Osteoblast (primary cell): Measurements from ENCODE around the gene POU2F3. TPM values are rescaled to one million over a fixed set of nuclear protein-coding genes. Genes with fewer than 3 reads are reported as not detected.

Experiments
- DNase-seq: peaks from one replicate; pipeline ENCODE4 v3.0.0; 2011; ENCODE audit warnings: low spot score, mixed read lengths; ENCODE audit not compliant: insufficient read length; ENCODE audit errors: missing footprints
- H2AFZ ChIP-seq: 2 replicates; pipeline ENCODE4 v1.6.0; 2011; ENCODE audit warnings: mild to moderate bottlenecking, low read length
- H3K27ac ChIP-seq: 2 replicates; pipeline ENCODE4 v1.5.1; 2011; ENCODE audit warnings: mild to moderate bottlenecking, low read depth, low read length, moderate library complexity
- H3K27me3 ChIP-seq: 2 replicates; pipeline ENCODE4 v1.6.0; 2012; ENCODE audit warnings: mild to moderate bottlenecking, control low read depth, inconsistent platforms, low read length, moderate library complexity; ENCODE audit not compliant: insufficient read depth
- H3K36me3 ChIP-seq: 2 replicates; pipeline ENCODE4 v1.5.1; 2011; ENCODE audit warnings: mild to moderate bottlenecking, low read length, control low read depth, moderate library complexity; ENCODE audit not compliant: insufficient read depth
- H3K4me1 ChIP-seq: 2 replicates; pipeline ENCODE4 v1.5.1; 2011; ENCODE audit warnings: mild to moderate bottlenecking, low read length, control low read depth, moderate library complexity; ENCODE audit not compliant: insufficient read depth
- H3K4me2 ChIP-seq: 2 replicates; pipeline ENCODE4 v1.6.0; 2011; ENCODE audit warnings: mild to moderate bottlenecking, low read length; ENCODE audit not compliant: insufficient read depth
- H3K4me3 ChIP-seq: fragments of 200-600 bp; sonication (generic); 3 replicates; pipeline ENCODE4 v1.5.1; 2012; ENCODE audit warnings: mild to moderate bottlenecking, low read length, inconsistent platforms; ENCODE audit not compliant: insufficient read depth
- H3K79me2 ChIP-seq: 2 replicates; pipeline ENCODE4 v1.6.0; 2012; ENCODE audit warnings: mild to moderate bottlenecking, low read length, control low read depth, inconsistent platforms; ENCODE audit not compliant: insufficient read depth
- H3K9me3 ChIP-seq: 2 replicates; pipeline ENCODE4 v1.5.1; 2011; ENCODE audit warnings: low read depth, low read length, control low read depth
- H4K20me1 ChIP-seq: 2 replicates; pipeline ENCODE4 v1.6.0; 2012; ENCODE audit warnings: mild to moderate bottlenecking, low read length, control low read depth; ENCODE audit not compliant: insufficient read depth
- CTCF ChIP-seq: IDR thresholded peaks from 2 replicates; pipeline ENCODE4 v1.5.1; 2011; ENCODE audit warnings: mild to moderate bottlenecking, low read depth, low read length, moderate library complexity; ENCODE audit errors: extremely low read depth
- total RNA-seq: library from RNA; depleted of rRNA; stranded (reverse); fragments of >200 nt; gene quantifications from 2 replicates; pipeline ENCODE4 v1.2.3, GENCODE V29; 2012

POU2F3 gene
- total RNA-seq, 1 donor = under 0.01 TPM

- Histone ChIP-seq H2AFZ (no peak overlapping the region), H3K36me3 (no peaks in the 10 kb centered on the region), H3K79me2 (no peaks in the 10 kb centered on the region), H3K9me3 (no peaks in the 10 kb centered on the region), H3K27me3 (peaks cover 40% of the 10 kb centered on the region), H3K4me2 (no peak overlapping the region), H4K20me1 (no peaks in the 10 kb centered on the region), H3K27ac (no peak overlapping the region), H3K4me1 (no peaks in the 10 kb centered on the region), H3K4me3 (no peak overlapping the region)
- DNase-seq = no peak
- no peak for TF ChIP-seq CTCF
Measured at GRCh38 chr11:120288021-120288420, 48.1 kb downstream of the POU2F3 start.

GRCh38 chr11:120289426-120289825 is 49.5 kb downstream of the POU2F3 start:
- Histone ChIP-seq H3K4me1 (no peaks in the 10 kb centered on the region), H3K4me3 (no peak overlapping the region), H2AFZ (no peak overlapping the region), H4K20me1 (no peaks in the 10 kb centered on the region), H3K36me3 (no peaks in the 10 kb centered on the region), H3K9me3 (no peaks in the 10 kb centered on the region), H3K79me2 (no peaks in the 10 kb centered on the region), H3K27ac (no peak overlapping the region), H3K27me3 (peaks cover 50% of the 10 kb centered on the region), H3K4me2 (no peak overlapping the region)
- no peak for TF ChIP-seq CTCF
- DNase-seq = no peak

GRCh38 chr11:120290956-120291355 is 51.0 kb downstream of the POU2F3 start:
- no peaks in the 10 kb centered on the region for H3K36me3 ChIP-seq
- no peak overlapping the region for H3K4me3 ChIP-seq
- H3K27ac ChIP-seq = no peak overlapping the region
- DNase-seq = no peak
- H2AFZ ChIP-seq = no peak overlapping the region
- H3K9me3 ChIP-seq = no peaks in the 10 kb centered on the region
- no peaks in the 10 kb centered on the region for H3K4me1 ChIP-seq
- no peaks in the 10 kb centered on the region for H4K20me1 ChIP-seq
- no peaks in the 10 kb centered on the region for H3K79me2 ChIP-seq
- no peak overlapping the region for H3K4me2 ChIP-seq
- TF ChIP-seq CTCF = no peak
- H3K27me3 ChIP-seq = peaks cover 65% of the 10 kb centered on the region

- peaks cover 75% of the 10 kb centered on the region for H3K27me3 ChIP-seq
- no peaks in the 10 kb centered on the region for H3K9me3 ChIP-seq
- no peak overlapping the region for H3K27ac ChIP-seq
- H2AFZ ChIP-seq = no peak overlapping the region
- H3K36me3 ChIP-seq = no peaks in the 10 kb centered on the region
- no peak for DNase-seq
- no peaks in the 10 kb centered on the region for H4K20me1 ChIP-seq
- H3K4me2 ChIP-seq = no peak overlapping the region
- no peak overlapping the region for H3K4me3 ChIP-seq
- H3K4me1 ChIP-seq = no peaks in the 10 kb centered on the region
- no peaks in the 10 kb centered on the region for H3K79me2 ChIP-seq
- TF ChIP-seq CTCF = no peak
Measured at GRCh38 chr11:120293038-120293800, 53.3 kb downstream of the POU2F3 start.
